ENCODE measurements around the gene LRRC8A. TPM values are rescaled to one million over a fixed set of nuclear protein-coding genes. Genes with fewer than 3 reads are reported as not detected.

The LRRC8A gene
- 100 to 1,000 TPM in 2 of 6 donors, 10 to 100 TPM in 4; 49.0 to 132 (median 67.0) TPM for total RNA-seq

DNA sequence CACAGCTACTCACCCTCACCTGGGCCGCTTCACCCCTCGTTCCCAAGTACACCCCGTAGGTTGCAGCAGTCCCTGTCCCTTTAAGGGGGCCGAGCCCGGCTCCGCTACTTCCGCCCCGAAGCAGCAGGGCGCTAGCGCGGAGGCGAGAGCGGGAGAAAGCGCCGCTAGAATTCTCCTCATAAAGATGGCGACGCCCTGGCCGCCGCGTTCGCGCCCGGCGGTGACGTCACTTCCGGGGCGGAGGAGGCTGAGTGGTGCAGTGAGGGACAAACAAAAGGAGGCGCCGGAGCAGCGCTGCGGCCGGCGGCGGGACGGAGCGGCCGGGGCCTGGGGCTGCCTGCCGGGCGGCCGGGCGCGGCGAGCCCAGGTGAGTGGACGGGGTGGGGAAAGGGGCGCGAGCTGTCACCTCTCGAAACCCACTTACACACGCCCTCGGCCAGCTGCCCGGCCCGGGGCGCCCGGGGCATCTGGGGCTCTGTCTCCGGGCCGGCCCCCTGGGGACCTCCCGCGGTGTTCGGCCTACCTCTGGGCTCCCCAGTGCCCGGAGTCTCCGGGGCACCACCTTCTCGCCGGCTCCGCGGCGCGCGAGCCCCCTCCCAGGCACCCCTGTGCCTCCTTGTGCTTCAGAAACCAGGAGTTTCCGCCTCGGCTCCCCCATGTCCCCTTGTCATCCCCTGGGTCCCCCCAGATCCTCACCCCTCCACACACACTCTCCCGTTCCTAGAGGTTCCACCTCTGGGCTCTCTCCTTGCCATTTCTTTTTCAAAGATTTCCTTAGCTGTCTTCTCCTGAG is at the start of gene LRRC8A, which contains the start of gene KYAT1:
LRRC8A (plus strand) TSS at position 250 of the 793 bp plus-strand sequence. CDS start 25,032 bp downstream, outside the sequence.
KYAT1 (minus strand) TSS at position 67 of the 793 bp plus-strand sequence. CDS start 36,545 bp downstream, outside the sequence.
- H3K4me3 ChIP-seq, result peak within 1 kb of the TSS; percentile 80 to 98 (median 96)
- H3K36me3 ChIP-seq, result peaks cover 0 to 29% (median 13%) of the 10 kb centered on the region in 4 donors
- H3K9me3 ChIP-seq, result no peaks in the 10 kb centered on the region
- H3K4me1 ChIP-seq, result peaks cover 39 to 68% (median 45%) of the 10 kb centered on the region in 4 donors
- ATAC-seq (ENCODE audit: low FRiP score in 2 of 2) (peak; percentile 95 to 96), DNase-seq (peak; percentile 98 to 100)
- no peaks in the 10 kb centered on the region for H3K27me3 ChIP-seq
- H3K27ac ChIP-seq, result peak within 1 kb of the TSS; percentile 93 to 99 (median 97)
- 0% methylated on average over 3 to 38 of the region's 70 CpGs for WGBS, 2 donors
- TF ChIP-seq EP300 (IDR thresholded peaks at IDR 0.05), result peak in 2 of 4 donors; percentile 14 to 57
- TF ChIP-seq POLR2AphosphoS5 (IDR thresholded peaks at IDR 0.05), result peak; percentile 83 to 92
- TF ChIP-seq POLR2A (IDR thresholded peaks at IDR 0.05), result peak in 3 of 4 donors; percentile 80 to 90 (median 83)
- TF ChIP-seq, protein P1, sequence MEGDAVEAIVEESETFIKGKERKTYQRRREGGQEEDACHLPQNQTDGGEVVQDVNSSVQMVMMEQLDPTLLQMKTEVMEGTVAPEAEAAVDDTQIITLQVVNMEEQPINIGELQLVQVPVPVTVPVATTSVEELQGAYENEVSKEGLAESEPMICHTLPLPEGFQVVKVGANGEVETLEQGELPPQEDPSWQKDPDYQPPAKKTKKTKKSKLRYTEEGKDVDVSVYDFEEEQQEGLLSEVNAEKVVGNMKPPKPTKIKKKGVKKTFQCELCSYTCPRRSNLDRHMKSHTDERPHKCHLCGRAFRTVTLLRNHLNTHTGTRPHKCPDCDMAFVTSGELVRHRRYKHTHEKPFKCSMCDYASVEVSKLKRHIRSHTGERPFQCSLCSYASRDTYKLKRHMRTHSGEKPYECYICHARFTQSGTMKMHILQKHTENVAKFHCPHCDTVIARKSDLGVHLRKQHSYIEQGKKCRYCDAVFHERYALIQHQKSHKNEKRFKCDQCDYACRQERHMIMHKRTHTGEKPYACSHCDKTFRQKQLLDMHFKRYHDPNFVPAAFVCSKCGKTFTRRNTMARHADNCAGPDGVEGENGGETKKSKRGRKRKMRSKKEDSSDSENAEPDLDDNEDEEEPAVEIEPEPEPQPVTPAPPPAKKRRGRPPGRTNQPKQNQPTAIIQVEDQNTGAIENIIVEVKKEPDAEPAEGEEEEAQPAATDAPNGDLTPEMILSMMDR (IDR thresholded peaks at IDR 0.05), result peak in 4 of 6 experiments; percentile 31 to 53 (median 40)

GRCh38 chr9:128833696-128834095 is 48.2 kb upstream of the LRRC8A start:
- TF ChIP-seq EP300 (IDR thresholded peaks at IDR 0.05) (no peak), POLR2A (IDR thresholded peaks at IDR 0.05) (no peak), POLR2AphosphoS5 (IDR thresholded peaks at IDR 0.05) (no peak)
- TF ChIP-seq, protein P1 (IDR thresholded peaks at IDR 0.05), result no peak
- ATAC-seq (ENCODE audit: low FRiP score in 2 of 2), result no peak
- WGBS, 2 donors, result 91 to 95% methylated on average over 9 to 10 of the region's 10 CpGs

GRCh38 chr9:128835246-128836210 is 46.4 kb upstream of the LRRC8A start:
- no peaks in the 10 kb centered on the region for H3K27me3 ChIP-seq
- DNase-seq (peak in 1 of 2 donors; percentile 53), ATAC-seq (ENCODE audit: low FRiP score in 2 of 2) (no peak)
- 94% methylated on average over 23 to 28 of the region's 28 CpGs for WGBS, 2 donors
- no peak overlapping the region for H3K27ac ChIP-seq
- H3K4me1 ChIP-seq, result no peaks in the 10 kb centered on the region
- no peaks in the 10 kb centered on the region for H3K9me3 ChIP-seq
- H3K4me3 ChIP-seq, result no peak overlapping the region
- TF ChIP-seq EP300 (IDR thresholded peaks at IDR 0.05) (no peak), POLR2A (IDR thresholded peaks at IDR 0.05) (no peak), POLR2AphosphoS5 (IDR thresholded peaks at IDR 0.05) (no peak)
- TF ChIP-seq, protein P1 (IDR thresholded peaks at IDR 0.05), result no peak
- peaks cover 0 to 7% (median 0%) of the 10 kb centered on the region in 4 donors for H3K36me3 ChIP-seq

More at GRCh38 chr9:128833696-128834095, 48.2 kb upstream of the LRRC8A start:
- no peak overlapping the region for H3K4me3 ChIP-seq
- peaks cover 0 to 7% (median 0%) of the 10 kb centered on the region in 4 donors for H3K36me3 ChIP-seq
- no peaks in the 10 kb centered on the region for H3K9me3 ChIP-seq
- no peak overlapping the region for H3K27ac ChIP-seq
- peaks cover 6 to 12% (median 11%) of the 10 kb centered on the region in 4 donors for H3K4me1 ChIP-seq
- no peak for DNase-seq
- no peaks in the 10 kb centered on the region for H3K27me3 ChIP-seq

DNA sequence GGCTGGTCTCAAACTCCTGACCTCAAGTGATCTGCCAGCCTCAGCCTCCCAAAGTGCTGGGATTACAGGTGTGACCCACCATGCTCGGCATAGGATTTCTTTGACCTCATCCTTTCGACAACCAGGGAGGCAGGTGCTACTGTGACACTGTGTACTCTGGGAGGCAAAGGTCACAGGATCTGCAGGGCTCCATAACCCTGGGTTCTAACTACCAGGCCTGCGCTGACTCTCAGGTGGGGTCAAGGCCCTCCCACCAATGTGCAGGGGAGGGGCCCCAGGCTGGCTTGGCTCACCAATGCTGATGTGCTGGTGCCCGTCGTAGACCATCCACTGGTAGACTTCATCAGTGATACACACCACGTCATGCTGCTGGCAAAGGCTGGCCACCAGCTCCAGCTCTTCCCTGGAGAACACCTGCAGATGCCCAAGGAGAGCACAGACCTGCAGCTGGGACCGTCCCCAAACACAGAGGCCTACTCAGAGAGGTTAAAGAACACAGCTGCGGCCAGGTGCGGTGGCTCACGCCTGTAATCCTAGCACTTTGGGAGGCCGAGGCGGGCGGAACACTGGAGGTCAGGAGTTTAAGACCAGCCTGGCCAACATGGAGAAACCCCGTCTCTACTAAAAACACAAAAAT is 45.3 kb upstream of the LRRC8A start:
- ATAC-seq (ENCODE audit: low FRiP score in 2 of 2), result peak in 1 of 2 donors; percentile 24

More for the DNA sequence above, 45.3 kb upstream of the LRRC8A start:
- no peaks in the 10 kb centered on the region for H3K27me3 ChIP-seq
- WGBS, 2 donors, result 86 to 96% methylated on average over 11 to 14 of the region's 14 CpGs
- DNase-seq, result no peak
- H3K4me3 ChIP-seq, result no peak overlapping the region
- H3K36me3 ChIP-seq, result peaks cover 0 to 7% (median 0%) of the 10 kb centered on the region in 4 donors
- H3K27ac ChIP-seq, result no peak overlapping the region
- no peaks in the 10 kb centered on the region for H3K9me3 ChIP-seq
- TF ChIP-seq POLR2AphosphoS5 (IDR thresholded peaks at IDR 0.05) (no peak), EP300 (IDR thresholded peaks at IDR 0.05) (no peak), POLR2A (IDR thresholded peaks at IDR 0.05) (no peak)
- TF ChIP-seq, protein P1 (IDR thresholded peaks at IDR 0.05), result no peak
- H3K4me1 ChIP-seq, result no peaks in the 10 kb centered on the region

Data from upper lobe of left lung (tissue), 6 donors.